Measurements from ENCODE around the gene ARHGAP12.
A peak's percentile ranks its signal among the peaks of the same experiment; 100 is the strongest.
"Not testable (repeated sequence)": the region's sequence is repeated elsewhere in the genome, so short reads cannot be mapped to it uniquely, and the experiment has no call there.

The ARHGAP12 gene

GRCh38 chr10:31816318-31816717 lies 112.3 kb downstream of the ARHGAP12 start:
- DNase-seq: no peak

- DNase-seq: peak in 1 of 2 experiments; percentile 8
These were observed 120.1 kb downstream of the ARHGAP12 start for GRCh38 chr10:31808258-31809218.

- DNase-seq: no peak
These were observed 124.2 kb downstream of the ARHGAP12 start for GRCh38 chr10:31804352-31804810.

- no peak for DNase-seq
These were observed 124.9 kb downstream of the ARHGAP12 start for GRCh38 chr10:31803606-31804351.

- no peak for DNase-seq
These were observed 129.4 kb downstream of the ARHGAP12 start for GRCh38 chr10:31799181-31799580.

- no peak for DNase-seq
These were observed 135.9 kb downstream of the ARHGAP12 start for GRCh38 chr10:31792745-31793144.

GRCh38 chr10:31789555-31789954 lies 139.1 kb downstream of the ARHGAP12 start:
- no peak for DNase-seq

GRCh38 chr10:31782701-31783100 lies 145.9 kb downstream of the ARHGAP12 start:
- DNase-seq: peak; percentile 16 to 23

- DNase-seq: no peak
These were observed 147.9 kb downstream of the ARHGAP12 start for GRCh38 chr10:31780717-31781116.

GRCh38 chr10:31778627-31779026 lies 150.0 kb downstream of the ARHGAP12 start:
- DNase-seq: no peak

GRCh38 chr10:31776159-31776558 lies 152.5 kb downstream of the ARHGAP12 start:
- no peak for DNase-seq

- DNase-seq: no peak
These were observed 153.5 kb downstream of the ARHGAP12 start for GRCh38 chr10:31774928-31775650.

- peak; percentile 56 to 74 for DNase-seq
These were observed 154.2 kb downstream of the ARHGAP12 start for GRCh38 chr10:31774299-31774900.

GRCh38 chr10:31773749-31774298 lies 154.8 kb downstream of the ARHGAP12 start:
- DNase-seq: no peak

- no peak for DNase-seq
These were observed 157.2 kb downstream of the ARHGAP12 start for GRCh38 chr10:31771331-31771831.

GRCh38 chr10:31770307-31770902 lies 158.2 kb downstream of the ARHGAP12 start:
- peak in 1 of 2 experiments; percentile 43 for DNase-seq

GRCh38 chr10:31769564-31769963 lies 159.1 kb downstream of the ARHGAP12 start:
- no peak for DNase-seq

- DNase-seq: not testable (repeated sequence)
These were observed 159.7 kb downstream of the ARHGAP12 start for GRCh38 chr10:31768935-31769334.

GRCh38 chr10:31768467-31768866 lies 160.2 kb downstream of the ARHGAP12 start:
- no peak for DNase-seq

- DNase-seq: no peak
These were observed 163.1 kb downstream of the ARHGAP12 start for GRCh38 chr10:31765541-31765940.

- DNase-seq: no peak
These were observed 166.3 kb downstream of the ARHGAP12 start for GRCh38 chr10:31762316-31762715.

GRCh38 chr10:31761156-31761555 lies 167.5 kb downstream of the ARHGAP12 start:
- DNase-seq: no peak

Data from SHP77 (cell line).